Glomerular endothelial cell (primary cell): ENCODE results near the gene TEX2. TPM values are rescaled to one million over a fixed set of nuclear protein-coding genes. Genes with fewer than 3 reads are reported as not detected.

ENCODE experiments used
- DNase-seq: peaks from one replicate; pipeline ENCODE4 v3.0.0-alpha.2; 2011; ENCODE audit warnings: low read depth, low spot score; ENCODE audit errors: extremely low read depth
- total RNA-seq: library from RNA; depleted of rRNA; stranded (reverse); fragments of >200 nt; gene quantifications from 2 replicates; pipeline ENCODE4 v1.2.3, GENCODE V29; 2015

Gene TEX2, protein sequence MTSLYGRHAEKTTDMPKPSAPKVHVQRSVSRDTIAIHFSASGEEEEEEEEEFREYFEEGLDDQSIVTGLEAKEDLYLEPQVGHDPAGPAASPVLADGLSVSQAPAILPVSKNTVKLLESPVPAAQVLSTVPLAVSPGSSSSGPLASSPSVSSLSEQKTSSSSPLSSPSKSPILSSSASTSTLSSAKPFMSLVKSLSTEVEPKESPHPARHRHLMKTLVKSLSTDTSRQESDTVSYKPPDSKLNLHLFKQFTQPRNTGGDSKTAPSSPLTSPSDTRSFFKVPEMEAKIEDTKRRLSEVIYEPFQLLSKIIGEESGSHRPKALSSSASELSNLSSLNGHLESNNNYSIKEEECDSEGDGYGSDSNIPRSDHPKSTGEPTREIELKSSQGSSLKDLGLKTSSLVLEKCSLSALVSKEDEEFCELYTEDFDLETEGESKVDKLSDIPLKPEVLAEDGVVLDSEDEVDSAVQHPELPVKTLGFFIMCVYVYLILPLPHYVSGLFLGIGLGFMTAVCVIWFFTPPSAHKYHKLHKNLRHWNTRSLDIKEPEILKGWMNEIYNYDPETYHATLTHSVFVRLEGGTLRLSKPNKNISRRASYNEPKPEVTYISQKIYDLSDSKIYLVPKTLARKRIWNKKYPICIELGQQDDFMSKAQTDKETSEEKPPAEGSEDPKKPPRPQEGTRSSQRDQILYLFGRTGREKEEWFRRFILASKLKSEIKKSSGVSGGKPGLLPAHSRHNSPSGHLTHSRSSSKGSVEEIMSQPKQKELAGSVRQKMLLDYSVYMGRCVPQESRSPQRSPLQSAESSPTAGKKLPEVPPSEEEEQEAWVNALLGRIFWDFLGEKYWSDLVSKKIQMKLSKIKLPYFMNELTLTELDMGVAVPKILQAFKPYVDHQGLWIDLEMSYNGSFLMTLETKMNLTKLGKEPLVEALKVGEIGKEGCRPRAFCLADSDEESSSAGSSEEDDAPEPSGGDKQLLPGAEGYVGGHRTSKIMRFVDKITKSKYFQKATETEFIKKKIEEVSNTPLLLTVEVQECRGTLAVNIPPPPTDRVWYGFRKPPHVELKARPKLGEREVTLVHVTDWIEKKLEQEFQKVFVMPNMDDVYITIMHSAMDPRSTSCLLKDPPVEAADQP
- total RNA-seq = 24.3 and 26.4 TPM in 2 replicates

- DNase-seq = no peak
Observed at GRCh38 chr17:64263000-64263766, at the start of gene TEX2. Gene TEX2 (minus strand): TSS chr17:64263260. CDS start chr17:64214217, 49,043 bp downstream.

DNA sequence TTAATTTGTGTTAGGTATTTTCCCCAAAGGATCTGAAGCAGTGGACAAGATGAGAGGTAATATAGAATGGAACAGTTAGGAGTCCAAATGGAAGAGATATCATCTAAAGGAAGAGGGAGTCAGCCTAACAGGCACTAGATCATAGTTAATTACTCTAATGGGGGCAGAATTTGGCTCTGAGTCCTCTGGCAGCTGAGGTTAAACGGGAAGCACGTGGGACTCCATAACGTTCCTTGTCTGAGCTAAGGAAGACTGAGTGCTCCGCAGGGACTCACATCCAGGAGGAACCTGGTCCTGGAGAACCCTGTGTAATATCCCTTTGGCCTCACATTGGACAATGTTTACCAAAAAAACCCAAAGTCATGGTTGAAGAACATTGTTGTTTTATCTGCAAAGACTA lies 46.6 kb upstream of the TEX2 start:
- DNase-seq = no peak

- no peak for DNase-seq
Observed at GRCh38 chr17:64309021-64309420, 46.0 kb upstream of the TEX2 start.

- DNase-seq = no peak
Observed at GRCh38 chr17:64306850-64307463, 43.9 kb upstream of the TEX2 start.

DNA sequence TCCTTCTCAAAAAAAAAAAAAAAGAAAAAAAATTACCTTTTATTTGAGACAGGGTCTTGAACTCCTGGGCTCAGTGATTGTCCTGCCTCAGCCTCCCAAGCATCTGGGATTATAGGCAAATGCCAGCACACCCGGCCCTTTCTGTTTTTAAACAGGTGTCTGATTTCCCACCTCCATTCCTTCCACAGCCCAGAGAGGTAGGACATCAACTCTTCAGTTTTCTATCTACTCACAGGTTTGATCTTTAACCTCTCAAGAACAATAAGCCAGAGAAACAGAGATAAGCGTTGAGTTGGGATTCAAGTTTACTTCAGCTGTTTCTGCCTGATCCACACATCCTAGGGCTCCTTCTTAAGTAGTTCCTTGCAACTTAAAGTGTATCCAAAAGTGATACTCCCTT lies 41.5 kb upstream of the TEX2 start:
- no peak for DNase-seq

GRCh38 chr17:64300699-64300965 lies 37.6 kb upstream of the TEX2 start:
- DNase-seq = no peak

GRCh38 chr17:64297467-64298088 lies 34.5 kb upstream of the TEX2 start:
- DNase-seq = no peak

GRCh38 chr17:64296246-64296645 lies 33.2 kb upstream of the TEX2 start:
- no peak for DNase-seq

- DNase-seq = no peak
Observed at GRCh38 chr17:64295146-64295545, 32.1 kb upstream of the TEX2 start.

GRCh38 chr17:64291268-64291851 lies 28.3 kb upstream of the TEX2 start:
- DNase-seq = no peak

GRCh38 chr17:64289741-64290141 lies 26.7 kb upstream of the TEX2 start:
- no peak for DNase-seq

- no peak for DNase-seq
Observed at GRCh38 chr17:64282753-64283080, 19.7 kb upstream of the TEX2 start.

DNA sequence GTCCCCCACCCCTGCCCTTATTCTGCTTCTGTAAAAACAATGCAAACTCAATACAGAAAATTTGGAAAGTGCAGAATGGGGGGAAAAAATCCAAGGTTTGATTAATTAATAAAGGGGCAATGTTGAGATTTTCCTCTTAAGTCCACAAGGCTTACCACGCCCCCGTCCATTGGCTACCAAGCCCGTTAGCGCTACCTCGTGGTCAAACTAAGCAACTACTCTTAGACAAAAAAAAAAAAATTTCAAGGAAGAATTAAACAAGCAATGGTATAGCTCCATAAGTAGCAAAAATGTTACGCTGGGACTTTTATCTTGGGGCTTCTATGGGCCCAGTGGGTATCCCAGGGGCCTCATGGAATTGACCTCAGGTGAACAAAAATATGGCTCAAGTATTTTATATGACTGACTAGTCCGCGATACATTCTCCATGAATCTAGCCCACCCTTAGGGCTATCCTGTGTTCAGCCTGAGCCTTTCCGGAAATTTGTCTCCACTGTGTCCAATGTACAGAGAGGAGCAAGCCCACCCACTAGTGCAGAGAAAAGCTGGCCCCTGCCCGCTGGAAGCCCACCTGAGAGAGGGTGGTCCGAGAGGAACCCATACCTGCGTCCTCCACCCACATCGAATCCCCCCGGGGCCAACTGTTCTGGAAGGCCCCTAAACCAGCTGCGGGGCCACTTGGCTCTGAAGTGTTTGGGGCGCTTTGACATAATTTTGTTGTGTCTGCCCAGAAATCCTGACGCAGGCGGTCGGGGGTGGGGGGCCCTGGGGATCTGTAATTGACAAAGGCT lies 19.1 kb upstream of the TEX2 start:
- DNase-seq = peak; percentile 69

DNA sequence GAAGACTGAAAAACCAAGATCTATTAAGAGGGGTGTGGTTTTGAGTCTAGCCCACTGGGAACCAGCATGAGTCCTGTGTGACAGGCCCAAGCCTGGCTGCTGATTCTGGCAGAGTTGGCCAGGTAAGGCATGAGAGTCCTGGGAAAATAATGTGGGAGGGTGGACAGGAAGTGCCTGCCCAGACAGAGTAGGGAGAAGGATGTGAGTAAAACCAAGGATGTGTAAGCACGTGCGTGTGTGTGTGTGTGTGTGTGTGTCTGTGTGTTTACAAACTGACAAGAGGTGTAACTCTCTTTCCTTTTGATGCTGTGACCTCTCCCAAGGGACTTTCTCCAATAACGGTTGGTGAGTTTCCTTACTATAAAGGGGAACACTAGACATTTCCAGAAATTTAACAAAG lies 15.6 kb upstream of the TEX2 start:
- no peak for DNase-seq

GRCh38 chr17:64277831-64278562 lies 14.9 kb upstream of the TEX2 start:
- DNase-seq = no peak

GRCh38 chr17:64276961-64277505 lies 14.0 kb upstream of the TEX2 start:
- no peak for DNase-seq

- no peak for DNase-seq
Observed at GRCh38 chr17:64275016-64275415, 12.0 kb upstream of the TEX2 start.

DNA sequence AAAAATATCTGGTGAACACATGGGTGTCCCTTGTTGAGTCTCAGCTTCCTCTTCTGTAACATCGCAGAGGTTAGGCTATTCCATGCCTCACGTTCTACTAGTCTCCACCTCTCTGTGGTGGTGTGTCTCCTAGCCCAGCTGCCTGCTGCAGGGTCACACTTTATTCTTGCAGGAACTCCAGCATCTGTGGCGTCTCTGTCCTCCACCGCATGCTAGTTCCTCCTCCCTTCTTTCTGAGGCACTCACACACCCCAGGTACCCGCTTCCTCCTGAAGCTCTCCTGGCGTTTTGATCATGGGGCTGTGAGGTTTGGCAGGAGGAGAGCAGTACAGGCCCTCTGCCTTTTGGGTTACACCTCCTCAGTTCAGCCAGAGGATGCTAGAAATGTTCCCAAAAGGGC lies 9.9 kb upstream of the TEX2 start:
- no peak for DNase-seq
